HG03442 (cell line): Measurements from ENCODE around the gene RABGAP1L.
"Not testable (repeated sequence)": the region's sequence is repeated elsewhere in the genome, so short reads cannot be mapped to it uniquely, and the experiment has no call there.

Experiments
- ATAC-seq: cut with Tn5 transposase; IDR thresholded peaks from one replicate; pipeline ENCODE4 v1.9.1; 2021; ENCODE audit warnings: mild to moderate bottlenecking, moderate library complexity; ENCODE audit not compliant: unreplicated experiment

Gene RABGAP1L

GRCh38 chr1:174159252-174160108 is at the start of gene RABGAP1L:
TSS of gene RABGAP1L (plus strand) at chr1:174159520.
- peak; percentile 56 for ATAC-seq

DNA sequence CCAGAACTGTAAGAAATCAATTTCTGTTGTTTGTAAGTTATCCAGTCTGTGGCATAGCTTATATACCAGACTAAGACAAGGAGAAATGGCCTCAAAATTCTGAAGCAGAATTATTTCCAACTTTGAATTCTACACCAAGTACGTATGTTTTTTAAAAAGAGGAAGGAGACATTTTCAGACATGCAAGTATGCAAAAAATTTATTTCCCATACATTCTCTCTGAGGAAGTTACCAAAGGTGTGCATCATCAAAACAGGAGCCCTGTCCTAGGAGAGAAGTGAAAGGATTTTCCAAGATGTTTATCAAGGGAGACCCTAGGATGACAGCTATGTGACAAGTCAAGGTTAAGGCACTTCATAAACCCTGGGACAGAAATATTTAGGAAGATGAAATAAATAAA is 49.3 kb upstream of the RABGAP1L start:
- no peak for ATAC-seq

GRCh38 chr1:174112489-174113162 is 46.7 kb upstream of the RABGAP1L start:
- no peak for ATAC-seq

DNA sequence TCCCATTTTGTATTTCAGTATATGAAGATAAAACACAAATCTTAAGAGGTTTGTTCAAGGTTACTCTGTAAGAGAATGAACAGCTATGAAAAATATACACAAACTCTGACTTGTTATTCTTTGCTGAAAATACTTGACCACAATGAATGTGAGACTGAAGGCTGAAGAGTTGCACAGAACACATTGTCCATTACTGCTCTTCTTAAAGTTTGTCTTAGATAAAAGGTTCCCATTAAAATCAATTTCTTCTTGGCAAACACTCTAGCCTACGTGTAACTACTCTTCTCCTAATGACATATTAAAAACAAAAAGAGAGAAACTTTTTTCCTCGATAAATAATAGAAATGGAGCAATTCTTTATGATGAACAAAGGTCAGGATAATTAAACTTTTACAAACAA is 45.2 kb upstream of the RABGAP1L start:
- no peak for ATAC-seq

DNA sequence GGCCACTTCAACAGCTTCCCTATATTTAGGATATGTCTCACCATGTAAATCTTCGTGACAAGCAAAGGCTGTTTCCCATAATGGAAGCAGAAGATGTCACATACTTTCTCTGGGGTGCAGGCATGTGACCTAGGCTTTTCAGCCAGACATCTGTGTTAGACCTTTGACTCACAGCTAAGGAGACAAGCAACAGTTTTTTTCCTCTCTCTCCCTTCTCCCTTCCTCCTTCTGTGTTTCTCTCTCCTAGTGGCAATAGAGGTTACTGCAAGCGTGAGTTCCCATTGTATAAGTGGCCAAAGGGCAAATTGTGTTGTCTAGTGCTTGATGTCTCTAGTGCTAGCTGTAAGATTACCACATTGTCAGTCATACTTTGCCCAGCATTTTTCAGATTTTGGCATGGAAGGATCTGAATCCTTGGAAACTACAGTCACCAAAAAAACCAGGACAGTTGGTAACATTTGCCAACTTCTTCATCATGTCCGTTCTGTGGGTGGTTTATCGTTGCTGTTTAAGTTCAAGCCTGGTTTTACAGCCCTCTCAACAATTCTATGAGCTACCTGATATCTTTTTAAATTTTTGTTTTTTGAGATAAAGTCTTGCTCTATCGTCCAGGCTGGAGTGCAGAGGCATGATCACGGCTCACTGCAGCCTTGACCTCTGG is 44.4 kb upstream of the RABGAP1L start:
- ATAC-seq, result peak; percentile 66

GRCh38 chr1:174116042-174116441 is 43.3 kb upstream of the RABGAP1L start:
- no peak for ATAC-seq

DNA sequence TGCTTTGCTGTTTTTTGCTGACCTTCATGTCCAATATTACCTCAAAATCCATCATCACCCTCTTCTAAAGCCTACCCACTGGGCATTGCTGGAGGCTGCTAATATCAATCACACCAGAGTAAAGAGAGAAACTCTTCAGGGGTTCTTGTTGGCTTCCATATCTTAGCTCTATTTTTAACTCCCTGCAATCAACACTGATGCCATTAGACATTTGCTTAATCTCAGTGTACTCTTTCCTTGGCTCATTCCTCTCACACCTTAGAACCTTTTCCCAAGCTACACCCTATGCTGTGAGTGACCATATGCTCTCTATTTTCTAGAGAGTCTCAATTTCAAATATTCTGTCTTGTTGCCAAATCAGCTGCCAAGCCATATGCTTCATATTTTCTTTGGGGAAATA is 40.6 kb upstream of the RABGAP1L start:
- no peak for ATAC-seq

- not testable (repeated sequence) for ATAC-seq
These were observed 37.0 kb upstream of the RABGAP1L start for GRCh38 chr1:174122318-174122717.

GRCh38 chr1:174123843-174124242 is 35.5 kb upstream of the RABGAP1L start:
- ATAC-seq, result no peak

DNA sequence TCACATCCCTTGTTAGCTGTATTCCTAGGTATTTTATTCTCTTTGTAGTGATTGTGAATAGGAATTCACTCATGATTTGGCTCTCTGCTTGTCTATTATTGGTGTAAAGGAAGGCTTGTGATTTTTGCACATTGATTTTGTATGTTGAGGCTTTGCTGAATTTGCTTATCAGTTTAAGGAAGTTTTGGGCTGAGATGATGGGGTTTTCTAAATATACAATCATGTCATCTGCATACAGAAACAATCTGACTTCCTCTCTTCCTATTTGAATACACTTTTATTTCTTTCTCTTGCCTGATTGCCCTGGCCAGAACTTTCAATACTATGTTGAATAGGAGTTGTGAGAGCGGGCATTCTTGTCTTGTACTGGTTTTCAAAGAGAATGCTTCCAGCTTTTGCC is 32.1 kb upstream of the RABGAP1L start:
- ATAC-seq, result not testable (repeated sequence)

- no peak for ATAC-seq
These were observed 28.2 kb upstream of the RABGAP1L start for GRCh38 chr1:174131032-174131638.

DNA sequence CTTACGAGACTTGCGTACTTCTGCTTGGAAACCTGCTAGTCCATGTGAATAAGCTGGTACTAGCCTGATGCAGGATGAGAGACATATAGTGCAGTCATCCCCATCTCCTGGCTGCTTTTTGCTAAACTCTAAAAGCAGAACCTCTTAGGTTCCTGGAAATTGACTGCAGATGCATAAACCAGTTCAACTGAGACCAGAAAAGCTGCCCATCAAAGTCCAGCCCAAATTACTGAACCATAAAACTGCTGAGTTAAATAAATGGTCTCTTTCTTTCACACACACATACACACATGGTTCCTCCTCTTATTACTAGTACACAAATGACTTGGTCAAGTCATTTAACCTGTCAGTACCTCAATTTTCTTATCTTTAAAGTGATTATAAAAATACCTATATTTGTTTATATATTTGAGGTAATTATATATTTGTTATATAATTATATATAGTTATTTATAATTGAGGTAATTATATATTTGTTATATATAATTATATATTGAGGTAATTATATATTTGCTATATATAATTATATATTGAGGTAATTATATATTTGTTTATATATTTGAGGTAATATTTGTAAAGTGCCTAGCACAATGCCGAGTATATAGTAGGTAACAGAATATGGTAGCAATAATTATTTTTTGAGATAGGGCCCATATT is 25.2 kb upstream of the RABGAP1L start:
- peak; percentile 61 for ATAC-seq

GRCh38 chr1:174135211-174135610 is 24.1 kb upstream of the RABGAP1L start:
- ATAC-seq, result no peak

DNA sequence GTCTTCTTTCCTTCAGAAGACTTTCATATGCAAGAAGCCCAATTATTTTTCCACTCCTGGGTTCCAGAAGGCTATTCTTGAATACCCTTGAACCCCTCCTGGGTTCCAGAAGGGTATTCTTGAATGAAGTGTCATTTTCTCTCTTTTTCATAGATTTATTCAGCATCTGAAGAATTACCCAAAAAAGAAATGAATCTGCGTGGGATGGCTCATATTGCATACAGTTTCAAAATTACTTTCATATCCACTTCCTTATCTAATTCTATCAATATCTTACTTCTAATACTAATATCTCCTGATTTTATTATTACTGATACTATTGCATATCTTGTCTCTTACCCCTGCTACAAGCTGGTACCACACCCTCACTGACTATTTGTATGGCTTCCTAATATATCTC is 22.6 kb upstream of the RABGAP1L start:
- no peak for ATAC-seq

DNA sequence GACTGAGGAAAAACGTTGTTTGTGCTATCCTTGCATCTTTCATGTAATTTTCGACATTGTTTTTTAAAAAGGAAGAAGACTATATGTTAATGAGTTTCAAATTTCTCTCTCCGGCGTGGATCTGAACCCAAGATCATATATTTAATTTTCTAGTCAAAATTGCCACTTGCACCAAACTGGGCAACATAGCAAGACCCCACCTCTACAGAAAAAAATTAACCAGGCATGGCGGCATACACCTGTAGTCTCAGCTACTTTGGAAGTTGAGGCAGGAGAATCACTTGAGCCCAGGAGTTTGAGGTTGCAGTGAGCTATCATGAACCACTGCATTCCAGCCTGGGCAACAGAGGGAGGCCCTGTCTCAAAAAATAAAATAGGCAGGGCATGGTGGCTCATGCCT is 16.5 kb upstream of the RABGAP1L start:
- no peak for ATAC-seq

- not testable (repeated sequence) for ATAC-seq
These were observed 15.5 kb upstream of the RABGAP1L start for GRCh38 chr1:174143727-174144396.

DNA sequence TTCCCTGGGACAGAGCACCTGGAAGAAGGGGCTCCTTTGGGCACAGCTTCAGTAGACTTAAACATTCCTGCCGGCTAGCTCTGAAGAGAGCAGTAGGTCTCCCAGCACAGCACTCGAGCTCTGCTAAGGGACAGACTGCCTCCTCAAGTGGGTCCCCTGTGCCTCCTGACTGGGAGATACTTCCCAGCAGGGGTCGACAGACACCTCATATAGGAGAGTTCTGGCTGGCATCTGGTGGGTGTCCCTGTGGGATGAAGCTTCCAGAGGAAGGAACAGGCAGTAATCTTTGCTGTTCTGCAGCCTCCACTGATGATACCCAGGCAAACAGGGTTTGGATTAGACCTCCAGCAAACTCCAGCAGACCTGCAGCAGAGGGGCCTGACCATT is 14.9 kb upstream of the RABGAP1L start:
- not testable (repeated sequence) for ATAC-seq

- ATAC-seq, result no peak
These were observed 10.1 kb upstream of the RABGAP1L start for GRCh38 chr1:174149216-174149615.

DNA sequence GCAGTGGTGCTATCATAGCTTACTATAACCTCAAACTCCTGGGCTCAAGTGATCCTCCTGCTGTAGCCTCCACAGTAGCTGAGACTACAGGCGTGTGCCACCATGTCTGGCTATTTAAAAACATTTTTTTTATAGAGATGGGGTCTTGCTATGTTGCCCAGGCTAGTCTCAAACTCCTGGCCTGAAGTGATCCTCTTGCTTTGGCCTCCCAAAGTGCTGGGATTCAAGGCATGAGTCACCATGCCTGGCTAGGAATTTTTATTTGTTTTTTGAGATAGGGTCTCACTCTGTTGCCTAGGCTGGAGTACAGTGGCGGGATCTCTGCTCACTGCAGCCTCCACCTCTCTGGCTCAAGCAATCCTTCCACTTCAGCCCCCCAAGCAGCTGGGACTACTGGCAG is 8.8 kb upstream of the RABGAP1L start:
- no peak for ATAC-seq

- no peak for ATAC-seq
These were observed 6.9 kb upstream of the RABGAP1L start for GRCh38 chr1:174152427-174152826.
